Hematopoietic multipotent progenitor cell treated with erythropoietin and hydrocortisone succinate and interleukin-3 and kit ligand, for 15 days (in vitro differentiated cells): ENCODE results near the gene ARHGAP18.

Experiments used
- DNase-seq: peaks from one replicate; pipeline ENCODE4 v3.0.0-alpha.2; 2015; ENCODE audit warnings: low spot score

Gene ARHGAP18

DNA sequence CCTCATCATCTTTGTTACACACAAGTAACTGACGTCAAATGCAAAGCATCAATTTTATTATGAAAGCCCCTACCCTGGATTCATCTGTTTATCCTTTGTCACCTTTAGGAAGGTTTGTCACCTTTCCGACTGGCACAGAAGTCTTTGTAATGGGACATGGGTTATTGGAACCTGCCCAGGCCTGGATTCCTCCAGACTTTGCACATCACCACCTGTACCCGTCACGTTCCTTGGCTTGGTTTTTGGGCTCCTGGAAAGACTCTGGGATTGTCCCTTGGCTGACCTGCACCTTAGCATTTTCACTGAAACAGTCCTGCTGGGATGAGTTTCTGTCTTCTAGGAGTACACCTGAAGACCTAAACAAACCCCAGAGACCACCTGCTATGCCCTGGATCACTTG lies 15.4 kb upstream of the ARHGAP18 start:
- DNase-seq = no peak

DNA sequence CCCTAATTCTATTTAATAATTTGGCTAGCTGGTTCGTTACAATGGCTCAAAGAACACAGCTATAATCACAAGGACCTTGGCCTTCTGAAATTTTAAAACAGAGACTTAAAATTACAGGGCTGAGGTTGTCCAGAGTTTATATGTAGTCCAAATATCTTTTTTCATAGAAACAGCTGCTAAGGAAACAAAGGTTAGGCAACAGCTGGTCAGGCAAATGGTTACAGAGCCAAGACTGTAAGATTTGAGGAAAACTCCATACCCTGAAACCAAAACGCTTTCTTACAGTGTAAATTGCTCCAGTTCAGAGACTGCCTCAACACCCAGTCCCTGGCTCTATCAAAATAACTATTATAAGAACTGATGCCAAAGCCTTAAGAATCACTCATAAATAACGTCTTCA lies 9.7 kb upstream of the ARHGAP18 start:
- no peak for DNase-seq

DNA sequence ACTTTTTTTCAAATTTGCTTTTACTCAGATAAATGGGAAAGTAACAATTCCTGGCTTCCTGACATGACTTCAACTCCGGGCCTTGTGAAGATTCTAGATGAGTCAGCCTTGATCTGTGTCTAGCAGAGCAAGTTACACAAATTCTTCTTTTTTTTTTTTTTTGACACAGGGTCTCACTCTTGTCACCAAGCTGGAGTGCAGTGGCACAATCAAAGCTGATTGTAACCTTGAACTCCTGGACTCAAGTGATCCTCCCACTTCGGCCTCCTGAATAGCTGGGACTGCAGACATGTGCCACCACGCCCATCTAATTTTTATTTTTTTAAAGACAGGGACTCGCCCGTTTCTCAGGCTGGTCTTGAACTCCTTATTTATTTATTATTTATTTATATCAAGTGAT lies 7.3 kb upstream of the ARHGAP18 start:
- no peak for DNase-seq

DNA sequence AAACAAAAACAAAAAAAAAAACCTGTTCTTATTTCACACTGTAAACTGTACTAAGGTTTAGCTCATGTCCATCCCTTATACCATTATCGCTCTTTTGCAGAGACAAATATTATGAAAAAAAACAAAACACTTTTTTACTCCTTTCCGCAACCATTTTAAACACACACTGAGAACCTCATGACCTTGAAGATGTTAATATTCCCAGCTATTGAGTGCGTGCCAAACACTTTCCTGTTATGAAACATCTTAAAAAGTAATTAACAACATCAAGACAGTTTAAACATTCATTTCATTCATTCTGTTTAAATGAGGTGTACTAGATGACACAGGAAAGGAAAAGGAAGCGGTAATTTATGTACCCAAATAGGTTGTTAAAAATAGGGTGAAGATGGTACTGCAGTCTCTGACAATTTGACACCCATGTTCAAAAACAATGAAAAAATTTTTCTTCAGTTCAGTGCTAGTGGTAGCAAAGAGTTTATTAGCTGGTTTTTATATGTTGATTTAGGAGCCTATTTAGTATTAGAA lies 3.9 kb upstream of the ARHGAP18 start:
- no peak for DNase-seq

DNA sequence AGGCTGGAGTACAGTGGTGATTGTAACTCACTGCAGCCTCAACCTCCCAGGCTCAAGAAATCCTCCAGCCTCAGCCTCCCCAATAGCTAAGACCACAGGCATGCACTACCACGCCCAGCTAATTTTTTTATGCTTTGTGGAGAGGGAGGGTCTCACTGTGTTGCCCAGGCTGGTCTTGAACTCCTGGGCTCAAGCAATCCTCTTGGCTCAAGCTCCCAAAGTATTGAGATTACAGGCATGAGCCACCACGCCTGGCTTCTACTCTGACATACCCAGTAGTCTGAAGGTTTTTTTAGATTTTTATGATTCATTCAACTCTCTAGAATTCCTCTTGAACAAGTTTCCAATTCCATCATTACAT lies 1.3 kb upstream of the ARHGAP18 start:
- DNase-seq = no peak

DNA sequence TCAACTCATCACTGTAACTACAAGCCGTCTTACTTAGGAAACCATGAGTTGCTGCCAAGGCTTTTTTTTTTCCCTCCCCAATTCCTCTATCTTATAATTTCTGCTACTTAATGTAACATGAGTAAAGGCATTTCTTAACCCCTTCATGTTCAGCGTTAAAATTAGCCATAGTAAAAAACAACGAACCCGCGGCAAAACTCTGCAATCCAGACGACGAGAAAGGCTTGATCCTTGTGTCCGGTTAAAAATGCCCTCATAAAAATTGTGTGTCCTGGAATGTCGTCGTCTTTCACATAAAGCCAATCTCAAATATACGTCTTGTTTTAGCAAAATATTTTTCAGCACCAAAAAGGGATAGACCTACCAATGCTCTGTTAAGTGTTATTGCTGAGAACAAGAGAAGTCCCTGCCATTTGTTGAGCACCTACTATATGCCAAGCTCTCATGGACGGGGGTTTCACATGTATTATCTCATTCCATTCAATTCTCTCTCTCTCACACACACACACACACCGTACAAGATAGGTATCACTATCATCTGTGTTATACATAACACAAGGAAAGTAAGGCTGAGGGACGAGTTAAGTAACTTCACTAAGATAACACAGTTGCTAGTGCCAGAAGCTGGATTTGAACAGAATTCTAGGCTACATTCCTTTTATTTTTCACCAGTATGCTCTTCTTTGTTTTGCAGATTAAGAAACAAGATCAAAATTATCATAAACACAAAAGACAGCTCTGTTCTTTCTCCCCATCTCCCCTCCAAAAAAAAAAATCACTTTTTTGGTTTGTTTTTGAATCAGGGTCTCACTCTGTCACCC lies 683 bp upstream of the ARHGAP18 start:
- no peak for DNase-seq

DNA sequence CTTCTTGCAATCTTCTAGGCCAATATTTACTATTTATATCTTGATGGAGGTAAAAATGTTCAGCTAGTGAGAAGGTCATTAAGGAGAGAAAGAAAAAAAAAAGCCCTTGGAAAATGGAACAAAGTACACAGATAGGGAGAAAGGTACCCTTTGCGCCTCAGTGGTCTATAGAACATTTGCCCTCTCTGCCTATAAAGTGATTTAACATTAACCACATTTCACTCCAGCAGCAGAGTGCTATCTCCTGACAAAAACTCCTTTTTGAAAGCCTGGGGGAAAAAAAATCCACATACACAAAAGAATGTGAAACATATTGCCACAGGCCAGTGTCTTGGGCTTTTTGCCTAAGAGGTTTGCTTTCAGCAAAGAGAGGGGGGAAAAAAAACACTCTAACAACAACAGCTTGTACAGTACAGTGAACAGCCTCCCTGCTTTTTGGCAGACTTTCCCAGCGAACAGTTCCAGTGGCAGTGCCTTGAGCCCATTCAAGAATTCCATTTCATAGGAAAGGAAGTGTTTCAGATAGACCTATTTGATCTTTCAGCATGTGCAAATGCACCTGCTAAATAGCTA lies 695 bp downstream of the ARHGAP18 start:
- DNase-seq = no peak

DNA sequence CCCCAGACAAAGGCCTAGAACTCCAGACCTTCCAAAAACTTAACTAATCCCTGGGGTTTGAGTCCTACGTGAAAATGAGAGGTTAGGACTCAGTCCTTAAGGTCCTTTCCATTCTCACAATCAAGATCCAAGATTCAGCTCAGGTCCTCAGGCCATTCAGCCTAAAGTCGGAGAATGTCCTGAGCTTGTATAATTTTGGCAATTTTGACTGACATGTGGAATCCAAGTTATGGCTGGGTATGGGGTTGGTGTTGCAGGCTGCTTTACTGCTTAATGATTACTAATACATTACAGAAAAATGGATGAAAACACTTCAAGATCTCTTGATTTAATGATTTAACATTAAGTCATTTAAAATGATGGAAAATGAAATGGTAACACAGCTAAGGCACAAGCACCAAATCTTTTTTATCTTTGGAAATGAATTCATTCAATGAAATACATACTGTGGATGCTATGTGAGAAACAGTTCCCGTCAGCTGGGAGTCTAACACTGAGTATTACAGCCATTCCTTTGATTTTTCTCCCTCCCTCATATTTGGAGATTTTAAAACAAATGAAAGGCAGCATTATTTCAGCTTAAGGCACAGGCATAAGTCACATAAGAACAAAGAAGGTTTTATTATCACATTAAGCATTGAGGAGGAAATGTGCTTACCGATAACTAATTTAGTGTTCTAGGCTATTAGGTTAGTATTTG lies 1.3 kb downstream of the ARHGAP18 start:
- DNase-seq = no peak

DNA sequence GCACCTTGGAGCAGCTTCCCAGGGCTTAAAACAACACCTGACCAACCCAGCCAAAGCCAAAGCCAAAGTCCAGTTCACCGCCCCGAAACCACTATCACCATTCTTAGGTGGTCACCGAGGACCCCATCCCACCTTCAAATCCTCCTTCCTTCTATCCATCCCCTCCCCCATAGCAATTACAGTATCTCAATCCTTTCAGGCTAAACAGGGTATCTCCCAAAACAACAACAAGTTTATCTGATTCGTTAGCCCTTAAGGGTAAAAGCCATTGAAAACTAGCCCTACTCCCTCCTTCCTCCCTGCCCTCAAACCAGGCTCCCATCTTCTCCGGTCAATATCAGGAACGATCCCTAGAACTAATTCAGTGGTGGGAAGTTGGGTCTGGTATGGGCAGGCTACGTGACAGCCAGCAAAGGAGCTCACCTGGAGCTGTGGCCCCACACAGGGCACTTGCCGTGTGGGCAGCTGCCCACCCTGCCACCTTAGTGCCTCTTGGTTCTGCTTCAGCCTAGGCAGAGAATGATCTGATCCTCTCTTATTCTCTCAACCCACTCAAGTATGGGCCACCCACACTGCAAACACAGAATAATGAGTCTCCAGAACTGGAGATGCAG lies 2.0 kb downstream of the ARHGAP18 start:
- no peak for DNase-seq

DNA sequence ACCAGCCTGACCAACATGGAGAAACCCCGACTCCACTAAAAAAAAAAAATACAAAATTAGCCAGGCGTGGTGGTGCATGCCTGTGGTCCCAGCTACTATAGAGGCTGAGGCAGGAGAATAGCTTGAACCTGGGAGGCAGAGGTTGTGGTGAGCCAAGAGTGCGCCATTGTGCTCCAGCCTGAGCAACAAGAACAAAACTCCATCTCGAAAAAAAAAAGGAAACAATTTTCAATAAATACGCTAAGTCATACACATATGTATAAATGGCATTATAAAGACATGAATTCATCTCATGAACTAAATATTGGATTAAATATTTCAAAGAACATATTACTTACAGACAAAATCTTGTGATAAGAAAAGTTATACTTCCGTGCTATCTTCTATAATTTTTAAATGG lies 2.9 kb downstream of the ARHGAP18 start:
- no peak for DNase-seq

DNA sequence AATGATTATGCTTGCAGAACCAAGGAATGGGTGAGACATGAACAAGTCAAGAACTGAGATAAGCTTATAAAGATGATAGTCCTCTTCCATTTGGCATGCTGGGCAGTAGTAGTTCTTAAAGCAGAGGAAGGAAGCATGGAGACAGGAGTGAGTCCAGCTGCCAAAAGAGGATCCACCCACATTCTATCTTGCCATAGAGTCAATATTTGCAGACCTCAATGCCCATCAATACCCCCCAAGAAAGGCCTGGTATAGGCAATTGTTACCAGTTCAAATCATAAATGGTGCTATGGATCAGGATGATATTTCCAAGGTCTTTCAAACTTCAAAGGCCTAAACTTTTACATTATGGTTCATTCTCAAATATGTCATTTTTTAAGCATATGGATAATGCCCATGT lies 4.8 kb downstream of the ARHGAP18 start:
- no peak for DNase-seq

DNA sequence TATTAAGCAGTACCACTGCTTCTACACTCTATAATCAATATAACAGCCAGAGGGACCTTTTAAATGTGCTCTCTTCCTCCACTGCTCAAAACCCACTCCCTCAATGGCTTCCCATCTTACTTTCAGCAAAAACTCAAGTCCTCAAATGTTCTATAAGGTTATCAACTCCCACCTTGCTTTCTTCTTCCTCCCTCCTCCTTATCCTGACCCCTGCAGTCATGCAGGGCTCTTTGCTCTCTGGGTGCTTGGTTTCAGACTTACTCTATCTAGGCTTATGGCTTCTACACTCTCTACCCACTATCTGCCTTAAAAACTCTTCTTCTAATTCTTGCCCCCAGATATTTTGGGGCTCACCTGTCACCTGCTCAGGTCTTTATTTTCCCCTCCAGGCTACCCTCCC lies 5.3 kb downstream of the ARHGAP18 start:
- peak; percentile 23 for DNase-seq

DNA sequence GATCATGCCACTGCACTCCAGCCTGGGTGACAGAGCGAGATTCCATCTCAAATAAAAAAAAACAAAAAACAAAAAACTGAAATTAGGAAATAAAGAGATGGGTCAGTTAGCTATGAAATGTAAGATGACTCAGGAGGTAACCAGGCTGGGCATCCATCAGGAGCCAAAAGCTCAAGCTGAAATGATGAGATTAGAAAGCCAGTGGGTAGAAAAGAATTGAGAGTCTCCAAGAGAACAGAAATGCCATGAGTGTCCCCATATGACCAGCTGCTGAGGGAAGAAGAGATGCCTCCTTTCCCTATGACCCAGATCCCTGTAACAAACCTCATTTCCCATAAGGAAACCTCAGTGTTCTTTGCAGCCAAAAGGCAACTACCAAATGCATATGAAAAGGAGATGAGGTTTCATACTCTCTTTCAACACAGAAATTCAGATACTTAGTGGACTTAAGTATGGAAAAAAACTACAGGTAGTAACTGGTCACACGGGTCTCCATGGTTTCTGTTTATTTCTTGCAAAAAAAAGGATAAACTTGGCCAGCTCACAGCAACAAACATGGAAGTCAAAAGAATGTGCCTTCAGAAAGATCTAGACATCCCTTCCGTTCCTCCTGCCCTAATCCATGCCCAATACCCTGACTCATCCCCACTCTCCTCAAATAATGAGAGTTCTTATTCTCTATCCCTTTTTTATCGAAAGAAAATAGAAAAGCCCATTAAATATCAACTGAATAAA lies 8.1 kb downstream of the ARHGAP18 start:
- DNase-seq = peak; percentile 44

DNA sequence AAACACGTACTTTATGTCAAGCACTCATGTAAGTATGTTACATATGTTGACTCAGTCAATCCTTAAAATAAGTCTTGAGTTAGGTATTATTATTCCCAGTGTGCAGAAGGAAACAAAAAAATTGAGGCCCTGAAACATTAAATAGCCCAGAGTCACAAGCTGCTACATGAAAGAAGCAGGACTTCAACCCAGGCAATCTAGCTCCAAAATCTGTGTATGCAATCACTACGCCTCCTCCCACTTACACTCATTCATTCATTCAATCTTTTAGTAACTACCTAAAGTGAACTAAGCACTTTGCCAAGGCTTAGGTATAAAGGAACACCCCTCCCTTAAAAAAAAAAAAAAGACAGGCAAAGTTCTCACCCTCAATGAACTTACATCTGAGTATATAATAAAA lies 9.3 kb downstream of the ARHGAP18 start:
- DNase-seq = no peak

DNA sequence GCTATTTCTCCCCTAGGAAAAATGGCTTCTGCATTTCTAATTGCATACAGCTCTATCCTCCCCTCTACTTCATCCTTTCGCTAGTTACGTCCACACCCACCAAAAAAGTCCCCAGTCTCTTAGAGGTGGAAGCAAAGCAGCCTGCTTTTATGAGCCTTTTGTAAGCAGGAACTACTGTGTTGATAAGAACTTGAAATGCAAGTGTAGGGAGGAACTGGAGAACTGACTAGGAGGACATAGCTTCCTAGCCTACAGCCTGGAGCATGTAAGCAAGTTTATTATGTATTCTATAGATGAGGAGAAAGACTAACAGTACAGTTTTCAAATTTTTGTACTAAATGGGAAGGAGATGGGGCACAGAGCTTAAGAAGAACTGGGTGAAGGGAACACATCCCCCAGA lies 10.3 kb downstream of the ARHGAP18 start:
- DNase-seq = no peak

DNA sequence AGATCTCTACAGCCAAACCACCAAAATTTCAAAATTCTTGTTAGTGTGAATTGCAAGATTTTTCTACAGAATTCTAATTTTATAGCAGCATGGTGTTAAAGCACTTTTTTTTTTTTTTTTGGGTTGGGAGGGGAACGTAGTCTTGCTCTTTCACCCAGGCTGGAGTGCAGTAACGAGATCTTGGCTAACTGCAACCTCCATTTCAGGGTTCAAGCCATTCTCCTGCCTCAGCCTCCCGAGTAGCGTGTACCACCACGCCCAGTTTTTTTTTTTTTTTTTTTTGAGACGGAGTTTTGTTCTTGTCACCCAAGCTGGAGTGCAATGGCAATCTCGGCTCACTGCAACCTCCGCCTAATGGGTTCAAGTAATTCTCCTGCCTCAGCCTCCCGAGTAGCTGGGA lies 11.5 kb downstream of the ARHGAP18 start:
- DNase-seq = no peak

DNA sequence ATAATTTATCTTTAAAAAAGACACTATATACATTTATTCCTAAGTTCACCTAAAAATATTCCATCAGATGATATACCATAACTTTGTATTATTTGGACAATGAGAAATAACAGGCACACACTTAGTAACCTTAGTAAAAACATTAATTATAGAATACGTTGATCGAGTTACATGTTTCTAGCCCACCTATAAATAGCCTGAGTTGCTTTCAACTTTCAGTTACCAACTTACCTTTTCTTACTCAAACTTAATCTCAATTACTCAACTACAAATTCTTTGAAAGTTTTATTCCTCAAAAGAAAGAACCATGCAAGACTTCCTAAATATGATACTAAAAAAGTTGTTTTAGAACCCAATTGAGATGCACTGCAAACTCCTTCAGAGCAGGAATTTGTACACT lies 12.2 kb downstream of the ARHGAP18 start:
- DNase-seq = no peak

DNA sequence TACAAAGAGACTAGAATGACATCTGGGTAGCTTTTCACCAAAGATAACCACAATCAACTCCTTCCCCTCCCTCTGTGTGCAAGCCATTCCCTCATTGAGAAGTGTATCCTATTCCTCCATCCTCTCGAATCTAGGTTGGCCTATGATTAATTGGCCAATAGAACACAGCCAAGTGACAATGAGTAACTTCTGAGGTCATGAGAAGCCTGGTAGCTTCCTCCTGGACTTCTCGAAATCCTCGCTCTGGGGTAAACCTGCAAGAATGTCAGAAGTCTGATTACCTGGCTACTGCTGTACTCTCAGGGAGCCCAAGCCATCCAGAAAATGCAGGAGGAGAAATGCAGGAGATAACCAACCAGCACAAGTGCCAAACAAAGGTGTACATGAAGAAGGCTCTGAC lies 13.1 kb downstream of the ARHGAP18 start:
- no peak for DNase-seq

DNA sequence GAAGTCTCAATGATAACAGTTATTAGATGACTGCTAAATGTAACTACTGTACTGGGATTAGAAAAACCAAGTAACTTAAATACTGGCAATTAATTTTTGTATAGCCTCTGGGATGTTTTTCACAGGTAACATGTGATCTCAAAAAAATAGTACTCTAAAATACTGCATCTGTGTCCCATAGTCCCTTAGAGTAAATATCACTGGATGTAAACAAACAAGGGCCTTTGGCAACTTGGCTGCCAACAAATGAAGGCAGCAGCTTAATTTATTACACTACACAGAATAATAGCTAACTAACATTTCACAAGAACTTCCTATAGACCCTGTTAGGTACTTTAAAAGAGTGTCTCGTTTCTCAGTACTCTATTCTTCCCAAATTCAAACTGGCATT lies 14.0 kb downstream of the ARHGAP18 start:
- no peak for DNase-seq

DNA sequence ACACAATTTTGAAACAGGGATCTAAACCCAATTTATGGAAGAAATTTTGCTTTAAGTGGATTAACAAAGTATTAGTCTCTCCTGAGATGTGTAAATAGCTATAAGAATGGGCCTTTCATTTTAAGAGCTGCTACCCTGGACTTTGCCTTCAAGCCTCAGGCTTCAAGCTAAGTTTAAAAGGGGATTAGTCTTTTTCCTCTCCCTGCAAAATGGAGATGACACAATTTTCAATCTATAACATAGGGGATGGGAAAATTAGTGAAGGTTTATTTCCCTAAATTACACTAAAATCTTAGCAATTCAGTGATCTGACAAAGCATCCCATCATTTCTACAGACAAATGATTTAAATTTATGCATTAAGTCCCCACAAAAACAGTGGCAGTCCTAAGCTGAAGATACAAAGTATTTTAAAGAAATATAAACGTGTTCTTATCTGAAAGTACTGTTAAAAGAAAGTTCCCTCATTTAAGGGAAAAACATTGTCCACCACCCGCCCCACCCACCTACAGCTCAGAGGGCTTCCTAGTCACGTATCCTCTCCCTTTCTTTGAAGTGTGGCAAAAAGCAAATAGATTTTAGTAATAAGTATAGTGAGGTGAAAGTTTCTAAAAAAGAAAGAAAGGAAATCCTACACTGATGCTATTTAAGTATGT lies 14.5 kb downstream of the ARHGAP18 start:
- no peak for DNase-seq

DNA sequence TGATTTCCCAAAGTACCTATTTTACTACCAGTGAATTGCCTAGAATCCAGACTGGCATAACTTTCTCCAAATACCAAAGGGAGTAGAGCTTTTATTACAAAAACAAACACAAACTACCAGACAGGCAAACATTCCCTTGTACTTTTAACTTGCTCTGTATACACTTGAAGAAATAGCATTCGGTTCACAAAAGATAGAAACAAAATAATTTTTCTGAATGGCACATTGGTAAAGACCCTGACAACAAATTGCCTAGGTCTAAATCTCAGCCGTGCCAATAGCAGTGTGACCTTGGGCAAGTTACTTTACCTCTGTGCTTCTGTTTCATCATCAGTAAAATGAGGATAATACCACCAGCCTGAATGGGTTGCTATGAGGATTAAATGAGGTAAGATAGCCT lies 15.9 kb downstream of the ARHGAP18 start:
- no peak for DNase-seq

DNA sequence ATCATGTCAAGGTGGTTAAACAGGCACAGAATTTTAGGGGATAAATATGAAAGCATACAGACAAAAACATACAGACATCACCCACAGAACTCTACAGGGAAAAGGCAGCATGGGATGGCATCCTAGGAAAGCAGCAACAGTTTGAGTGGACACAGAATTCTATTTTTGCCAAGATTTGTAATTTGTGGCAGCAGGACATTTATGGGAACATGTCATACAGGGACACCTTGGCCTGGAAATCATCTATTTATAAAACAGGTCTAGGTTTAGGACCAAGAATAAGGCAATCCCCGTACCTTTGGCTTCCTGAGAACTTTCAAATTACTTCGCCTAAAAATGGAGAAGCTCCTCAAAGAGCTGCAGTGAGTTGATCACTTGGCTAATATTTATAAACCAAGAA lies 17.5 kb downstream of the ARHGAP18 start:
- no peak for DNase-seq
